GM12892 (cell line): Measurements from ENCODE around the gene OR2T34.

Source experiments
- POLR2A ChIP-seq: IDR thresholded peaks from 2 replicates; pipeline ENCODE4 v1.6.1; 2011; ENCODE audit warnings: low read depth, low read length, control low read depth
- POLR2AphosphoS5 ChIP-seq: IDR thresholded peaks from 2 replicates; pipeline ENCODE4 v1.6.1; 2011; ENCODE audit warnings: low read depth, low read length, control low read depth
- TAF1 ChIP-seq: IDR thresholded peaks from 2 replicates; pipeline ENCODE4 v1.6.1; 2011; ENCODE audit warnings: low read depth, mild to moderate bottlenecking, control low read depth, low read length, borderline replicate concordance

- TF ChIP-seq POLR2A (no peak), POLR2AphosphoS5 (no peak), TAF1 (no peak)
Measured at GRCh38 chr1:248576260-248576980, 1.9 kb upstream of the OR2T34 start.
